Stimulated activated CD8-positive, alpha-beta memory T cell treated with anti-CD3 and anti-CD28 coated beads, Interleukin-2, amount 100 ng/mL, for 1 hour (primary cell): ENCODE results near the gene PRRC1.

Experiments used
- DNase-seq, 2 donors: peaks; one replicate each; pipeline ENCODE4 v3.0.0-alpha.2; 2020; ENCODE audit warnings: low read depth in 2 of 2

Gene PRRC1

GRCh38 chr5:127580731-127581130 lies 63.3 kb downstream of the PRRC1 start:
- no peak for DNase-seq

- DNase-seq = no peak
Measured at GRCh38 chr5:127581450-127581849, 64.0 kb downstream of the PRRC1 start.

DNA sequence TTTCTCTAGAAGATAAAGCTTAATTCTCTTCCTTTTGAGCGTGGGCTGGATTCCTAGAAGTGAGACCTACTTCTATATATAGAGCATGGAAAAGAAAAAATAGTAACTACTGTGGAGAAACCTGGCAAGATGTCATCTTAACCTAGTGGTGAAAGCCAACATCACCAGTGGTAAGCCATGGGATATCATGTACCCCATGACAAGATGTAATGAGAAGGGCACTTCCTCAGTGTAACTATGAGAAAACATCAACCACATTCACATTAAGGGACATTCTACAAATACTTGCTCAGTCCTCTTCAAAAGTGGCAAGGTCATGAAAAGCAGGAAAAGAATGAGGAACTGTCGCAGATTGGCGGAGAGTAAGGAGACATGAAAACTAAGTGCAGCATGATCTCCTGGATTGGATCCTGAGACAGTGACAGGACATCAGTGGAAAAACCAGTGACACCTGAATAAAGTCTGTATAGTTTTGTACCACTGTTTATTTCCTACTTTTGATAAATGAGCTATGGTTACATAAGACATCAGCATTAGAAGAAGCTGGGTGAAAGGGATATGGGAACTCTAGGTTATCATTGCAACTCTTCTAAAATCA lies 65.4 kb downstream of the PRRC1 start:
- no peak for DNase-seq

DNA sequence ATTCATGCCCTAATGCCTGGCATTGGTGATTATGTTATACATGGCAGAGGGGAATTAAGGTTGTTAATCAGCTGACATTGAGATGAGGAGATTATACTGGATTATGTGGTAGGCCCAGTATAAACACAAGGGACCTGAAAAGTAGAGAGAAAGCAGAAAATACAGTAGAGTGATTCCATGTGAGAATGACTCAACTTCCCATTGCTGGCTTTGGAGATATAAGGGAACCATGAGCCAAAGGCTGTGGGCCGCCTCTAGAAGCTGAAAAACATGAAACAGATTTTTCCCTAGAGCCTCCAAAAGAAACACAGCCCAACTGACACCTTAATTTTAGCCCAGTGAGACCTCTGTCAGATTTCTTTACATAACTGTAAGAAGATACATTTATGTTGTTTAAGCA lies 66.4 kb downstream of the PRRC1 start:
- DNase-seq = no peak

DNA sequence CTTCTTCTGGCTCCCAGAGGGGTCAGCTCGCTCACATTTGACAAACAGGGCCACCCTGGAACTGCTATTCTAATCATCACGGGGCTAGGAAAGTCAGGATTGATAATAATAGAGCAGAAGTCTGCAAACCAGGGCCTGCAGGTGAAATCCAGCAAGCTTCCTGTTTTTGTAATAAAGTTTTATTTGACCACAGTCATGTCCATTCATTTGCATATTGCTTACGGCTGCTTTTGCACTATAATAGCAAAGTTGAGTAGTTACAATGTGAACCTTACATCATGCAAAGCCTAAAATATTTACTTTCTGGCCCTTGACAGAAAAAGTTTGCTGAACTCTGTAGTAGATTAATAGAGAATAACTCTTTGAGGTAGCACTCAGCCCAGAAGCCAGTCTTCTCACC lies 68.2 kb downstream of the PRRC1 start:
- DNase-seq = no peak

DNA sequence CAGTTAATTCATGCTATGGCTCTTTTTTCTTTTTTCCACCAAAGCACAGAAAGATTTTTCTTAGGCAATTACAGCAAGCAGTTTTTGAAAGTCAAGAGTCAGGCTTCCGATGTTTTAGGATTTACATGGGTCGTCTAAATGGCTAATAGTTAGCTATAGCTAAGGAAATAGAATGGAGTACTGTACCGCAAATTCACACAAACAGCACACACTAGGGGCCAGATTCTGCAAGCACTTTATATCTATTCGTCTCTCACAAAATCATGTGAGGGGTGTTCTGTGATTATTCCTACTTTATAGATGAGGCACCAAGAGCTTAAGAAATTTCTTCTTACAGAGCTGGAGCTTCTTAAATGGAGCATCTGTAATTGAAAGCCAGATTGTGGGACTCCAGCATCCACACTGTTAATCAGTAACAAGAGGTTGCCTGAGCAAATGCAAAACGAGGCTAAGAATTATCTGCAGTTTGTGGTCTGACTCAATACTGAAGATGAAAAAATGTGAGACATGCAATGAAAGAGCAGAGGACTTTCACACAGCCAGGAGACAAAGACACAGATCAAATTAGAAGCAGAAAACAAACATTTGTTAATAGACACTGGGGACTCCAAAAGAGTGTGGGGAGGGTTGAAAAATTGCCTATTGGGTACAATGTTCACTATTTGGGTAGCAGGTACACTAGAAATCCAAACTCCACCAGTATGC lies 68.8 kb downstream of the PRRC1 start:
- no peak for DNase-seq

DNA sequence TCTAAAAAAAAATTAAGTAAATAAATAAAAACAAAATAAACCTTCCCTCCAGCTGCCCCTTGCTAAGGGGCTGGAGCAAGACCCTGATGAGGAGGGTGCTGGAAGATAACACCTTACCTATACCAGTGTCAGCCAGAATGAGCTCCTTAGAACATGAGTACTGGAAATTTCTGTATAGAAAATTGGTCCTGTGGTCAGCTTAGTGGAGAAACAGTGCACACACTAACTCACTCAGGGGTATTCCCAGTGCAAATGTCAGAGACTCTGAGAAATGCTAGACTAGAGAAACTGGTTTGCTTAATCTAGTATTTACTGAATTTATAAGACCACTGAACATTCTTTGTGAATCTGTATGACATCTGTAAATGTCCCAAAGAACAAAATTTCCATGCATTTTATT lies 69.4 kb downstream of the PRRC1 start:
- DNase-seq = no peak

- DNase-seq = no peak
Measured at GRCh38 chr5:127587246-127587917, 69.9 kb downstream of the PRRC1 start.

GRCh38 chr5:127588368-127588767 lies 70.9 kb downstream of the PRRC1 start:
- DNase-seq = no peak

DNA sequence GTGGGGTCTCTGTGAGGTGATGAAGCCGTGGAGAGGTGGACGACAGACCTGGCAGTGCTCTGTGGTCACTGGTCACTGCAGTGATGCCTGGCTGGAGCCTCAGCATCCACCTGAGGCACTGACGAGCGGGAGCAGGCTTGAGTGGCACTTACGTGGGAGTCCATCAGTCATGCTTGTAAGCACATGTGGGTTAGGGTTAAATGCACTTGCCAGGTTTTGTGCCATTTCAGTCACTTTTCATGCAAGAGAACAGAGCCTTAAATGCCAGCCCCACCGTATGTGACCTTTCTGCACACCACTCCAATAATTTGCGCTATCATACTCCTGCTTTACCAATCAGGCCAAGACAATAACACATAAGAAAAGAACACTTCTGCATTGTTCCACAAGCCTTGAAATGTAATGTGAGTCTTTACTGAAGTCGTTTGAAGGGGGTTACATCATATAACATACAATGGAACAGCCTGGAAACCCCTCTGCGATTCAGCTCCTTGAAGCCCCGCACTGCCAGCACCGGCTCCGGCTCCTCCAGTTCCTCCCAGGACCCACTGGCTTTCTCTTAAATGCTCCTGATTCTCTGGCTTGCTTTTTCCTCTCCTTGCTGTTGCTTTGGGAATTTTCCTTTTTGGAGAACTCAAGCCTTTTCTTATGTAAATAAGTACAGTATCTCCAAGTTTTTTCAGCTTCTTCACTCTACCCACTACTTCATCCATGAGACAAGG lies 72.0 kb downstream of the PRRC1 start:
- DNase-seq = no peak

- no peak for DNase-seq
Measured at GRCh38 chr5:127590156-127590722, 72.8 kb downstream of the PRRC1 start.

- DNase-seq = no peak
Measured at GRCh38 chr5:127595484-127596368, 78.3 kb downstream of the PRRC1 start.

DNA sequence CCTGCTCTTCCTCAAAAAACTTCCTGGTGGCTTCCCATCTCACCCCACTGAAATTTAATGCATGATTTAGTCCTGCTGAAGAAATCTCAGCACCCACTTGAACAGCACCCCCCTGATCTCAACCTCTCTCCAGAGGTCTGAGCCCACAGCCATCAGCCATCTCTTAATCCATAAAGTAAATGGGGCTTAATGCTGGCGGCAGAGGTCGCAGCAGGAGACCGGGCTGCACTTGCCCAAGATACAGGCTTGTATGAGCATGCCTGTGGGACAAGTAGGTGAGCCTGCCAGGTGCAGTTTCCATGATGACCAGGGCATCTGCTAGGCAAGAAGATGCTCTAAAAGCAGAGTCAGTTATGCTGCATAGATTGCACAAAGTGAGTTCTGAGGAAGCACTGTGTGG lies 79.1 kb downstream of the PRRC1 start:
- no peak for DNase-seq

- no peak for DNase-seq
Measured at GRCh38 chr5:127599320-127599719, 81.9 kb downstream of the PRRC1 start.

GRCh38 chr5:127599847-127600246 lies 82.4 kb downstream of the PRRC1 start:
- no peak for DNase-seq

- DNase-seq = no peak
Measured at GRCh38 chr5:127601111-127601510, 83.7 kb downstream of the PRRC1 start.

DNA sequence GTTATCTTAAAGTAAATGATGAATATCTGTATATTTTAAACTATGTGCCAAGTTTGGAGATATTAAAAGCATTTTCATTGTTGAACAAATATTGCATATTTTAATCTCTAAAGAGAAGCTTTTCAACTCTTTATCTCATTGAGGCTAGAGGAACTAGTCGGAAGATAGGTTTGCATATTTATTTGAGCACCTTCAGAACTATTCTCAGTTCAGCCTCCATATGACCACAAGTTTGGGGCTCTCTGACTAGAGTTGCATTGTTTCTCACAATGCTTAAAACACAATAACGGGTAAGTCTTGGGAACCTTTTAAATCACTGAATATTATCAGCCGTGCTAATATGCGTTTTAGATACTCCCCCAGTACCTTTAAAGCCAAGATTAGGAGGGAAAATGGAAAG lies 84.2 kb downstream of the PRRC1 start:
- no peak for DNase-seq

GRCh38 chr5:127602481-127602880 lies 85.0 kb downstream of the PRRC1 start:
- no peak for DNase-seq

DNA sequence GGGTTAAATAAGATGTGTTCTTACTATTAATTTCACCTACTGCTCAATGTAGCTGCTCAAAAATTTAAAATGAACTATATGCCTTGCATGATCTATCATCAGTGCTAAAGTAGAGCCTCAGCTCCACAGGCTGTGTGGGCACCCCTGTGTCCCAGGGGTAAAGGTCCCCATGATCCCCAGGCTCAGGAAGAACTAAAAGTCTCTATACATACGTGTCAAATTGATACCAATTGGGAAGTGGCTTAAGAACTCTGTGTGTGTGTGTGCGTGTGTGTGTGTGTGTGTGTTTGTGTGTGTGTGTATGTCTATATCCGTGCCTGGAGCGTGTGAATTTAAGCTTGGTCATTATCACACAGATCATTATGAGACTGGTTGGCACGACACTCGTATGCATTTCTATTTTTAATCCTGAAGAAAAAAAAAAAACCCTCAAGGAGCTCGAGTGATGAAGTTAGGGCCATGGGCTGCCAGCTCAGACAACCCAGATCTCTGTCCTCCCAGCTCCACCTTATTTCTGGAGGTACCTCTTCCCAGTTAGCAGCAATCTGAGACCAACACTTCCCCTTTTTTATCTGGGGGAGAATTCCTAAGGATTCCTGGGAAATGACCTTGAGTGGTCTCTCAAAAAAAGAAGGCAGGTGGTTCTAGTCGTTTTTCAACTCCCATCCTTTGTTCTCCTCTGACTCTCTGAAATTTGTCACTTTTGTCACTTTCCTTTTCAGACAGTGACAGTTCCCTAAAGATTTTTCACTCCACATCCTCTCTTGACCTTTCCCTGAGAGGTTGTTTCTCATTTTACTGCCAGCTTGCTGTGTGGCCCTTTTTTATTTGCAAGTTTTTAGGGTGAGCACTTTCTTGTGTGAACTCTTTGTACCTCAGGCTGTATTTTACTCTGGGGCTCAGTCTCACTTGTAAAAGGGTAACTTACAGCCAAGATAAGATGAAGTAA lies 85.7 kb downstream of the PRRC1 start:
- no peak for DNase-seq
